AG04450 (cell line): ENCODE measurements around the gene TSPAN14. TPM values are rescaled to one million over a fixed set of nuclear protein-coding genes. Genes with fewer than 3 reads are reported as not detected.

Experiments
- CTCF ChIA-PET: fragments of 300-600, 350-600 bp; formaldehyde crosslinking; extraction: SDS; loops from one replicate; lab custom pipeline; 2022; ENCODE audit warnings: antibody characterized with exemption, inconsistent platforms; lab: Charles Lee
- POLR2A ChIA-PET: fragments of 350-600 bp; formaldehyde crosslinking; extraction: SDS; loops from one replicate; lab custom pipeline; 2021; ENCODE audit warnings: antibody characterized with exemption, inconsistent platforms; lab: Yijun Ruan, JAX
- DNase-seq: peaks from one replicate; pipeline ENCODE4 v3.0.0-alpha.2; 2011; ENCODE audit warnings: low read depth, low spot score
- H3K27ac ChIP-seq: one replicate; pipeline ENCODE4 v1.5.1; 2012; ENCODE audit warnings: low read depth, low read length, control low read depth
- H3K27me3 ChIP-seq: one replicate; pipeline ENCODE4 v1.6.0; 2012; ENCODE audit warnings: low read length; ENCODE audit not compliant: control insufficient read depth, insufficient read depth
- H3K4me3 ChIP-seq: 2 replicates; pipeline ENCODE4 v1.5.1; 2011; ENCODE audit warnings: mild to moderate bottlenecking, low read depth, low read length, control low read depth
- H3K9me3 ChIP-seq: 2 replicates; pipeline ENCODE4 v1.5.1; 2012; ENCODE audit warnings: low read length; ENCODE audit not compliant: control insufficient read depth, insufficient read depth
- CTCF ChIP-seq: IDR thresholded peaks from 2 replicates; pipeline ENCODE4 v1.5.1; 2011; ENCODE audit warnings: low read depth, low read length, control low read depth, inconsistent platforms
- polyA plus RNA-seq: library from polyadenylated mRNA; depleted of rRNA; stranded (reverse); fragments of >200 nt; gene quantifications from 2 replicates; pipeline ENCODE4 v1.2.3, GENCODE V29; 2011

TSPAN14 gene
- polyA plus RNA-seq, 1 experiment = 27.3 TPM

GRCh38 chr10:80496555-80497172 is 42.6 kb downstream of the TSPAN14 start:
- TF ChIP-seq CTCF = no peak

GRCh38 chr10:80497187-80498077 is 43.3 kb downstream of the TSPAN14 start:
- DNase-seq = no peak
- no peaks in the 10 kb centered on the region for H3K9me3 ChIP-seq
- no peak overlapping the region for H3K4me3 ChIP-seq
- ChIA-PET CTCF (interaction anchor here (1.0 to 7.1 kb wide), 3 partner anchors 8 to 166 kb away, joined by 4 to 53 read pairs (median 31); no protein-coding TSS in a partner anchor), POLR2A (interaction anchor here (1.4 to 2.2 kb wide), 2 partner anchors 12 to 24 kb away, joined by 3 to 8 read pairs; no protein-coding TSS in a partner anchor)
- H3K27me3 ChIP-seq = no peaks in the 10 kb centered on the region
- no peak for TF ChIP-seq CTCF
- H3K27ac ChIP-seq = peak overlapping the region; percentile 91

More at GRCh38 chr10:80496555-80497172, 42.6 kb downstream of the TSPAN14 start:
- POLR2A ChIA-PET = no interaction called here
- Histone ChIP-seq H3K4me3 (no peak overlapping the region), H3K27me3 (no peaks in the 10 kb centered on the region), H3K9me3 (no peaks in the 10 kb centered on the region), H3K27ac (no peak overlapping the region)
- CTCF ChIA-PET = interaction anchor here (1.0 to 7.1 kb wide), 3 partner anchors 9 to 166 kb away, joined by 4 to 53 read pairs (median 31); no protein-coding TSS in a partner anchor
- no peak for DNase-seq

- Histone ChIP-seq H3K4me3 (no peak overlapping the region), H3K27me3 (no peaks in the 10 kb centered on the region), H3K27ac (peak overlapping the region; percentile 91), H3K9me3 (no peaks in the 10 kb centered on the region)
- ChIA-PET POLR2A (interaction anchor here (1.4 to 2.2 kb wide), 3 partner anchors 11 to 35 kb away, joined by 3 to 8 read pairs (median 6); no protein-coding TSS in a partner anchor), CTCF (interaction anchor here (0.6 to 7.1 kb wide), 3 partner anchors 35 to 102 kb away, joined by 3 to 53 read pairs (median 3); no protein-coding TSS in a partner anchor)
- no peak for TF ChIP-seq CTCF
- no peak for DNase-seq
Measured at GRCh38 chr10:80498078-80498832, 44.1 kb downstream of the TSPAN14 start.

GRCh38 chr10:80498833-80499741 is 45.0 kb downstream of the TSPAN14 start:
- peak overlapping the region; percentile 91 for H3K27ac ChIP-seq
- no peaks in the 10 kb centered on the region for H3K9me3 ChIP-seq
- ChIA-PET CTCF (interaction anchor here (0.5 to 7.1 kb wide), 6 partner anchors 9 to 114 kb away, joined by 3 to 53 read pairs (median 4); no protein-coding TSS in a partner anchor), POLR2A (interaction anchor here (1.4 to 2.2 kb wide), 3 partner anchors 11 to 36 kb away, joined by 3 to 8 read pairs (median 6); no protein-coding TSS in a partner anchor)
- no peaks in the 10 kb centered on the region for H3K27me3 ChIP-seq
- H3K4me3 ChIP-seq = no peak overlapping the region
- peak; percentile 92 for DNase-seq
- peak; percentile 28 for TF ChIP-seq CTCF
